Hematopoietic multipotent progenitor cell treated with erythropoietin and hydrocortisone succinate and interleukin-3 and kit ligand, for 15 days (in vitro differentiated cells): ENCODE results near the gene CYB5R2.
"Not testable (repeated sequence)": the region's sequence is repeated elsewhere in the genome, so short reads cannot be mapped to it uniquely, and the experiment has no call there.

Source experiments
- DNase-seq: peaks from one replicate; pipeline ENCODE4 v3.0.0-alpha.2; 2015; ENCODE audit warnings: low spot score

The CYB5R2 gene

GRCh38 chr11:7668911-7669310, 4.4 kb downstream of the CYB5R2 start:
- no peak for DNase-seq

- DNase-seq = no peak
Observed at GRCh38 chr11:7668464-7668863, 4.8 kb downstream of the CYB5R2 start.

GRCh38 chr11:7667460-7667859, 5.8 kb downstream of the CYB5R2 start:
- DNase-seq = no peak

- no peak for DNase-seq
Observed at GRCh38 chr11:7666292-7666866, 6.9 kb downstream of the CYB5R2 start.

- peak; percentile 56 for DNase-seq
Observed at GRCh38 chr11:7665473-7666291, 7.6 kb downstream of the CYB5R2 start.

- DNase-seq = no peak
Observed at GRCh38 chr11:7664867-7665266, 8.4 kb downstream of the CYB5R2 start.

- not testable (repeated sequence) for DNase-seq
Observed at GRCh38 chr11:7663531-7663930, 9.8 kb downstream of the CYB5R2 start.

GRCh38 chr11:7657306-7658025, 15.8 kb downstream of the CYB5R2 start:
- peak; percentile 4 for DNase-seq

GRCh38 chr11:7656704-7657103, 16.6 kb downstream of the CYB5R2 start:
- no peak for DNase-seq

GRCh38 chr11:7655253-7656217, 17.8 kb downstream of the CYB5R2 start:
- DNase-seq = no peak

GRCh38 chr11:7654195-7654705, 19.1 kb downstream of the CYB5R2 start:
- no peak for DNase-seq

- no peak for DNase-seq
Observed at GRCh38 chr11:7651700-7652099, 21.6 kb downstream of the CYB5R2 start.

- no peak for DNase-seq
Observed at GRCh38 chr11:7651140-7651551, 22.2 kb downstream of the CYB5R2 start.

- no peak for DNase-seq
Observed at GRCh38 chr11:7648264-7648663, 25.0 kb downstream of the CYB5R2 start.

- DNase-seq = no peak
Observed at GRCh38 chr11:7646866-7647265, 26.4 kb downstream of the CYB5R2 start.

- no peak for DNase-seq
Observed at GRCh38 chr11:7645206-7645605, 28.1 kb downstream of the CYB5R2 start.

- no peak for DNase-seq
Observed at GRCh38 chr11:7643314-7643713, 30.0 kb downstream of the CYB5R2 start.

GRCh38 chr11:7642747-7643146, 30.6 kb downstream of the CYB5R2 start:
- DNase-seq = no peak

GRCh38 chr11:7640816-7641215, 32.5 kb downstream of the CYB5R2 start:
- no peak for DNase-seq

GRCh38 chr11:7639643-7640025, 33.7 kb downstream of the CYB5R2 start:
- no peak for DNase-seq
